ENCODE results near the gene PPID.
"Not testable (repeated sequence)": the region's sequence is repeated elsewhere in the genome, so short reads cannot be mapped to it uniquely, and the experiment has no call there.

PPID gene

DNA sequence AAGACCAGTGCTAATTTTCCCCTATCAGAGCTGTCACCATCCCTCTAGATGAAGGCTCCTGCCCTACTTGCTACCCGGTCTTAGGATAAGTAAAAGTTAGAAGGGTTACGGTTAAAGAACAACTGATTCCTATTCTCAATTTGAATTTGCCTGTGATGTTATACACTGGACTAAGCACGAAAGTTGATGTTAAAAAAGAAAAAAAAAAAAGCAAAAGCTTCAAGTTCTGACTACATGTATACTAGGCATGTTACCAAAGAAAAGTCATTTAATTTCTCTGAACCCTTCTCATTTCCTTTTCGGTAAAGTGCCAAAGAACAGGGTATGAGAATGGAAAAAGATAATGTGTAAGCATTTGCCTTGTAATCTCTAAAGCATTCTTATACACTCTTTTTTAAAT, 1.4 kb upstream of the PPID start:
- TF ChIP-seq EZH2 (IDR thresholded peaks at IDR 0.05) (no peak), FOXP2 (optimal IDR thresholded peaks at IDR 0.05; ENCODE audit: control extremely low read depth, extremely low read length, insufficient read depth) (no peak), POLR2AphosphoS5 (IDR thresholded peaks at IDR 0.05; ENCODE audit: borderline replicate concordance, low read depth, low read length) (no peak)
- H3K9me3 ChIP-seq (ENCODE audit: low read depth, low read length) = no peaks in the 10 kb centered on the region
- H3K36me3 ChIP-seq (ENCODE audit: insufficient read depth, low read length) = peaks cover 19% of the 10 kb centered on the region
- H3K9ac ChIP-seq (ENCODE audit: insufficient read length) = no peak overlapping the region
- no peak for DNase-seq (ENCODE audit: low read depth, low spot score)
- no peak overlapping the region for H3K27ac ChIP-seq
- no peak overlapping the region for H3K4me3 ChIP-seq

DNA sequence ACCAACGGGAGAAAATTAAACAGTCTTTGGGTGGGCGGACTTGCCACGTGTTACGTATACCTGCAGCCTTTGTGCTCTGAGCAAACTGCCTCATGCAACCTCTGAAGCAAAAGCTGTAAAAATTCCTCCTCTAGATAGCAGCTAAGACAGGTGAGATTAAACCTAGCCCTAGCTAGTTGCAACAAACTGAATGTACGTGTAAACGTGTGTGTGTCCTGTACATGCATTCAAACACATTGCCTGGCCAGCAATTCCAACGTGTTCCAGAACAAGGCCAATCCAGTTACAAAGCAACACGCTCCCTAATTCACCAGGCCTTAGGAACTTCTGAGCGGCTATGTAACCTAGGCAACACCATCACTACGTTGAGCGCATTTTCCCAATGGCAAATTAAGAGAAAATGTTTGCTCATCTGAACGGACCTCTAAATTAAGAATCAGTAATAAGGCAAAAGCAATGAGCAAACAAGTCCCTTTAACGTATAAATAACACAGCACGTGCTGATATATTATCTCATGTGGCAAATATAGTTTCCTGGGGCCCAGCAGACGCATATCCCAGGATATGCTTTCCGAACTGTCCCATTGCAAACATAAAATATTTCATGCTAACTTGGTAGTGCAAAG, 792 bp downstream of the PPID start:
- no peaks in the 10 kb centered on the region for H3K9me3 ChIP-seq (ENCODE audit: low read depth, low read length)
- peak overlapping the region; percentile 88 for H3K9ac ChIP-seq (ENCODE audit: insufficient read length)
- H3K4me3 ChIP-seq = peak overlapping the region; percentile 88
- TF ChIP-seq FOXP2 (optimal IDR thresholded peaks at IDR 0.05; ENCODE audit: control extremely low read depth, extremely low read length, insufficient read depth) (no peak), EZH2 (IDR thresholded peaks at IDR 0.05) (no peak), POLR2AphosphoS5 (IDR thresholded peaks at IDR 0.05; ENCODE audit: borderline replicate concordance, low read depth, low read length) (no peak)
- H3K27ac ChIP-seq = no peak overlapping the region
- DNase-seq (ENCODE audit: low read depth, low spot score) = no peak
- peaks cover 42% of the 10 kb centered on the region for H3K36me3 ChIP-seq (ENCODE audit: insufficient read depth, low read length)

DNA sequence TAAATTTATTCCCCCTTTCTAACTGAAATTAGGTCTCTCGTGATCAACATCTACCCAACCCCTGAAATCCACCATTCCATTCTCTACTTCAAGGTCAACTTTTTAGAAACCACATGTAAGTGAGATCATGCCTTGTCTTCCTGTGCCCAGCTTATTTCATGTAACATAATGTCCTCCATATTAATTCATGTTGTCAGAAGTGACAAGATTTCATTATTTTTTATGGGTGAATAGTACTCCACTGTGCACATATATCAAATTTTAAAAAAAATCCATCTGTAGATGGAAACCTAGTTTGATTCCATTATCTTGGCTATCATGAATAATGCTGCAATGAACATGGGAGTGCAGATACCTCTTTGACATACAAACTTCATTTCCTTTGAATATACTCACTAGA, 1.5 kb downstream of the PPID start:
- DNase-seq (ENCODE audit: low read depth, low spot score) = no peak
- H3K27ac ChIP-seq = no peak overlapping the region
- peak overlapping the region; percentile 88 for H3K4me3 ChIP-seq
- TF ChIP-seq POLR2AphosphoS5 (IDR thresholded peaks at IDR 0.05; ENCODE audit: borderline replicate concordance, low read depth, low read length) = no peak
- TF ChIP-seq EZH2 (IDR thresholded peaks at IDR 0.05) = no peak
- no peak for TF ChIP-seq FOXP2 (optimal IDR thresholded peaks at IDR 0.05; ENCODE audit: control extremely low read depth, extremely low read length, insufficient read depth)
- H3K9ac ChIP-seq (ENCODE audit: insufficient read length) = no peak overlapping the region
- H3K9me3 ChIP-seq (ENCODE audit: low read depth, low read length) = no peaks in the 10 kb centered on the region
- peaks cover 47% of the 10 kb centered on the region for H3K36me3 ChIP-seq (ENCODE audit: insufficient read depth, low read length)

DNA sequence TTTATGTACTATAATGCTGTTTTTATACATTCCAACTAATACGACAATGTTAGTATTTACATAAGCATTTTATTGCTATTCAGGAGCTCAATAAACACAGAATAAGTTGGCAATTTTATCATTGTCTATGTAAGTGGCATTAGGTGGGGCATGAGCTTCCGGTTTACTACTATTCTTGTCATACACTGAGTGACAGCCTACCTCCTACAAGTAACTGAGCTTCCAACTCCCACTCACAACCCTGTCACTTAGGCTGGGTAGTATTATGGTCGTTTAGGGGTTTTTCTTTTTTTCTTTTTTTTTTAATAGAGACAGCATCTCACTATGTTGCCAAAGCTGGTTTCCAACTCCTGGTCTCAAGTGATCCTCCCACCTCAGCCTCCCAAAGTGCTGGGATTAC, 7.4 kb downstream of the PPID start:
- H3K36me3 ChIP-seq (ENCODE audit: insufficient read depth, low read length) = peaks cover 90% of the 10 kb centered on the region
- no peak overlapping the region for H3K9ac ChIP-seq (ENCODE audit: insufficient read length)

DNA sequence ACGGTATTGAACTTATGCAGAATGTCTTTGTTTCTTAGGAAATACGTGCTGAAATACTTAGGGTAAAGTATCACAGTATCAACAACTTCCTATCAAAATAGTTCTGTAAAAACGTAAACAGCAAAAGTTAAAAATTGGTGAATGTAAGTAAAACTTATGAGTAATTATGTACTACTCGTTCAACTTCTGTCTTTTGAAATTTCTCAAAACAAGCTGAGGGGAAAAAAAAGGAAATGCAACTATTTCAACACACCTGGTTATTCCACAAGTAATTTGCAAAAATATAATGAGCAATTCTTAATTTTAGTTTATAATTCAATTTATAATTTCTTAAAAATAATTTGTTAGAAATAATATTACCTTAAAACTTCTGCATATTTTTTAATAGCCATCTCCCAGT, 8.3 kb downstream of the PPID start:
- DNase-seq (ENCODE audit: low read depth, low spot score) = no peak
- H3K9me3 ChIP-seq (ENCODE audit: low read depth, low read length) = no peaks in the 10 kb centered on the region
- TF ChIP-seq FOXP2 (optimal IDR thresholded peaks at IDR 0.05; ENCODE audit: control extremely low read depth, extremely low read length, insufficient read depth) = no peak
- no peak overlapping the region for H3K4me3 ChIP-seq
- H3K36me3 ChIP-seq (ENCODE audit: insufficient read depth, low read length) = peaks cover 93% of the 10 kb centered on the region
- H3K27ac ChIP-seq = no peak overlapping the region
- H3K9ac ChIP-seq (ENCODE audit: insufficient read length) = no peak overlapping the region

More for the DNA sequence above, 7.4 kb downstream of the PPID start:
- no peak for TF ChIP-seq FOXP2 (optimal IDR thresholded peaks at IDR 0.05; ENCODE audit: control extremely low read depth, extremely low read length, insufficient read depth)
- TF ChIP-seq EZH2 (IDR thresholded peaks at IDR 0.05) = no peak
- no peak for TF ChIP-seq POLR2AphosphoS5 (IDR thresholded peaks at IDR 0.05; ENCODE audit: borderline replicate concordance, low read depth, low read length)
- Histone ChIP-seq H3K9me3 (ENCODE audit: low read depth, low read length) (no peaks in the 10 kb centered on the region), H3K27ac (no peak overlapping the region), H3K4me3 (no peak overlapping the region)
- DNase-seq (ENCODE audit: low read depth, low spot score) = no peak

DNA sequence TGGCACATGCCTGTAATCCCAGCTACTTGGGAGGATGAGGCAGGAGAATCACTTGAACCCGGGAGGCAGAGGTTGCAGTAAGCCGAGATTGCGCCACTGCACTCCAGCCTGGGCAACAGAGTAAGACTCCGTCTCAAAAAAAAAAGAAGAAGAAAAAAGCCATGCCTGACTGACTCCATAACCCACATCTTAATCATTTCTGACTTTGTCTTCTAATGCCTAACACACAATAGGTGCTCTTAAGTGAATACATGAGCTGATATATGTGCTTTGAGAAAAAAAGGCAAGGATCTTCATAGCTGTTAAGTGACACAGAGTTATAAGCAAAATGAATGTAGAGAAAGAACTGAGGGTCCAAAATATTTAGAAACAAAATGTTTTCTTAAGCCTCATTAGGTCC, 10.6 kb downstream of the PPID start:
- DNase-seq (ENCODE audit: low read depth, low spot score); H3K27ac ChIP-seq: not testable (repeated sequence)

DNA sequence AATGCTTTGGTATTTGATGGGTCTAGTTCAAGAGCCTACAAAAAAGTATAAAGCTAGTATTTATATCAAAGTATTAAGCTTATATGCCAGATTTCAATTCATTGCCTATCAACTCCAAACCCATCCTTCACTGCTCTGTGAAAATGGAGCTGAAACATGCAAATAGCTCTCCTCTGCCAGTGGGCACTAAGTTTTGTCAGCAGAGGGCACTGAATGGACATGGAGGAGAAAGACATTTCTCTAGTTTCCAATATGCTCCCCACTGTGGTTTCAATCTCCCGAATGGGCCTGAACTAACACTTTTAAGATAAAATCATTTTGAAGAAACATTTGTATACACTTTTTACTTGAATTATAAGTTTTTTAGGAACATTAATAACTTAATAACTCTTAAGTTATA, 12.4 kb downstream of the PPID start:
- Histone ChIP-seq H3K9me3 (ENCODE audit: low read depth, low read length) (no peaks in the 10 kb centered on the region), H3K36me3 (ENCODE audit: insufficient read depth, low read length) (peaks cover 96% of the 10 kb centered on the region), H3K27ac (no peak overlapping the region), H3K4me3 (no peak overlapping the region), H3K9ac (ENCODE audit: insufficient read length) (no peak overlapping the region)
- TF ChIP-seq POLR2AphosphoS5 (IDR thresholded peaks at IDR 0.05; ENCODE audit: borderline replicate concordance, low read depth, low read length) (no peak), FOXP2 (optimal IDR thresholded peaks at IDR 0.05; ENCODE audit: control extremely low read depth, extremely low read length, insufficient read depth) (no peak), EZH2 (IDR thresholded peaks at IDR 0.05) (no peak)
- DNase-seq (ENCODE audit: low read depth, low spot score) = no peak

More for the DNA sequence above, 10.6 kb downstream of the PPID start:
- H3K9ac ChIP-seq (ENCODE audit: insufficient read length); H3K9me3 ChIP-seq (ENCODE audit: low read depth, low read length); H3K4me3 ChIP-seq: not testable (repeated sequence)
- H3K36me3 ChIP-seq (ENCODE audit: insufficient read depth, low read length) = peaks cover 93% of the 10 kb centered on the region

DNA sequence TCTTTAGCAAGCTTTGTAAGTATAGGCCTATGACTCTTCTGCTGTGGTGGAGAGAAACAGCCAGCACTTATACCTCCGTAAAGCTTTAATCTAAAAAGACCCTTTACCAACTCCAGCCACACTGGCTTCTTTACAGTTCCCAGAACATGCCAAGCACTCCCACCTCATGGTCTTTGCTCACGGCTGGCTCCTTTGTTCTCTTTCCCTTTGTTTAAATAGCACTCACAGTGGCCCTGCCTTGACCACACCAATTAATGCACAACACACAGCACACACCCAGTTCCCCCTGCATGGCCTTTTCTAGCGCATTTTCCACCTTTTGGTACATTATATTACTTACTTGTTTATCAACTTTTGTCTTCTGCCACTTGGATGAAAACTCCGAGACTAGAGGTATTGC, 18.9 kb downstream of the PPID start:
- no peak for DNase-seq (ENCODE audit: low read depth, low spot score)
- no peak overlapping the region for H3K27ac ChIP-seq

DNA sequence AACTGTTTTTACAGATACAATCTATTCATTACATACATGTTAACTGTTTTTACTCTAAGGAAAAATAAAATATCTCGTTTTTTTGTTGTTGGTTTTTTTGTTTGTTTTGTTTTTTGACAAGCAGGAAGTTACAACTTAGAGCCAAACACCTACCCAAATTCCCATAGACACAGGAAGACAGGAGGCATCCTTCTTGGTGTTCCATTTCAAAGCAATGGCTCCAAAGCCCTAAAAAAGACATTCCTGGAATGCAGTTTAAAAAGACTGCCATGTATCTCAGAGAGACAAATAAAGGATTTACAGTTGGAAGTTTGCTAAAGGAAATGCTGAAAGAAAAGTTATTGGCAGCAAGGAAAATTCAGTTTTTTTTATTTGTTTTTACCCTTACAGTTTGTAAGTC, 34.4 kb downstream of the PPID start:
- DNase-seq (ENCODE audit: low read depth, low spot score) = no peak
- H3K4me3 ChIP-seq = no peak overlapping the region
- TF ChIP-seq FOXP2 (optimal IDR thresholded peaks at IDR 0.05; ENCODE audit: control extremely low read depth, extremely low read length, insufficient read depth) = no peak
- no peak for TF ChIP-seq POLR2AphosphoS5 (IDR thresholded peaks at IDR 0.05; ENCODE audit: borderline replicate concordance, low read depth, low read length)
- TF ChIP-seq EZH2 (IDR thresholded peaks at IDR 0.05) = no peak

More for the DNA sequence above, 18.9 kb downstream of the PPID start:
- peaks cover 58% of the 10 kb centered on the region for H3K36me3 ChIP-seq (ENCODE audit: insufficient read depth, low read length)
- H3K4me3 ChIP-seq = no peak overlapping the region
- no peak for TF ChIP-seq EZH2 (IDR thresholded peaks at IDR 0.05)
- no peak for TF ChIP-seq POLR2AphosphoS5 (IDR thresholded peaks at IDR 0.05; ENCODE audit: borderline replicate concordance, low read depth, low read length)
- TF ChIP-seq FOXP2 (optimal IDR thresholded peaks at IDR 0.05; ENCODE audit: control extremely low read depth, extremely low read length, insufficient read depth) = no peak
- no peaks in the 10 kb centered on the region for H3K9me3 ChIP-seq (ENCODE audit: low read depth, low read length)
- H3K9ac ChIP-seq (ENCODE audit: insufficient read length) = no peak overlapping the region

More for the DNA sequence above, 34.4 kb downstream of the PPID start:
- Histone ChIP-seq H3K36me3 (ENCODE audit: insufficient read depth, low read length) (peaks cover 19% of the 10 kb centered on the region), H3K9ac (ENCODE audit: insufficient read length) (no peak overlapping the region), H3K27ac (no peak overlapping the region), H3K9me3 (ENCODE audit: low read depth, low read length) (no peaks in the 10 kb centered on the region)
